GM23338 (cell line): Measurements from ENCODE around the gene C12orf42. TPM values are rescaled to one million over a fixed set of nuclear protein-coding genes. Genes with fewer than 3 reads are reported as not detected.

Source experiments
- CREB1 ChIP-seq: fragments of 250-450 bp; sonication (Bioruptor Pico); IDR thresholded peaks from 2 replicates; pipeline ENCODE4 v1.5.0; 2020; ENCODE audit warnings: low read depth, mild to moderate bottlenecking, moderate library complexity
- EZH2 ChIP-seq: fragments of 200-600 bp; sonication (generic); IDR thresholded peaks from one replicate; pipeline ENCODE4 v1.8.0; 2017; ENCODE audit warnings: antibody characterized with exemption, mild to moderate bottlenecking, low read depth; ENCODE audit not compliant: unreplicated experiment
- EZH2phosphoT487 ChIP-seq: fragments of 200-600 bp; sonication (generic); IDR thresholded peaks from one replicate; pipeline ENCODE4 v1.8.1; 2018; ENCODE audit warnings: antibody characterized with exemption; ENCODE audit not compliant: unreplicated experiment
- JUNB ChIP-seq: IDR thresholded peaks from one replicate; pipeline ENCODE4 v1.6.1; 2016; ENCODE audit warnings: antibody characterized with exemption; ENCODE audit not compliant: unreplicated experiment
- NANOG ChIP-seq: IDR thresholded peaks from 2 replicates; pipeline ENCODE4 v1.6.1; 2016; ENCODE audit warnings: antibody characterized with exemption, borderline replicate concordance
- POLR2AphosphoS5 ChIP-seq: IDR thresholded peaks from 2 replicates; pipeline ENCODE4 v1.6.1; 2016; ENCODE audit warnings: antibody characterized with exemption, low read depth
- STAT1 ChIP-seq: IDR thresholded peaks from one replicate; pipeline ENCODE4 v1.6.1; 2016; ENCODE audit warnings: antibody characterized with exemption; ENCODE audit not compliant: unreplicated experiment
- ZNF114 ChIP-seq: fragments of 250-450 bp; sonication (Bioruptor Pico); IDR thresholded peaks from 2 replicates; pipeline ENCODE4 v1.5.0; 2020; ENCODE audit warnings: mild to moderate bottlenecking, moderate library complexity
- polyA plus RNA-seq: library from polyadenylated mRNA; unstranded; fragments of >200 nt; fragmentation: Nextera tagmentation; extraction: Ambion mirVana; gene quantifications from 2 replicates; pipeline ENCODE4 v1.2.1, GENCODE V29; 2016
- total RNA-seq: library from RNA; depleted of rRNA; stranded (reverse); fragments of >200 nt; shearing (Covaris generic); gene quantifications from 2 replicates; pipeline ENCODE4 v1.2.3, GENCODE V29; 2014
- TF ChIP-seq, protein P1 (sequence below): fragments of 250-450 bp; sonication (Bioruptor Pico); IDR thresholded peaks from 2 replicates; pipeline ENCODE4 v1.5.0; 2020; ENCODE audit warnings: mild to moderate bottlenecking, moderate library complexity
- TF ChIP-seq, protein P2 (sequence below): IDR thresholded peaks from one replicate; pipeline ENCODE4 v1.6.1; 2018; ENCODE audit warnings: antibody characterized with exemption; ENCODE audit not compliant: unreplicated experiment
- TF ChIP-seq, protein P3 (sequence below): IDR thresholded peaks from 2 replicates; pipeline ENCODE4 v1.6.1; 2016; ENCODE audit warnings: antibody characterized with exemption

Gene C12orf42
- total and polyA plus RNA-seq, 2 experiments from 2014 or later, result 0.45 TPM; not detected in 1

DNA sequence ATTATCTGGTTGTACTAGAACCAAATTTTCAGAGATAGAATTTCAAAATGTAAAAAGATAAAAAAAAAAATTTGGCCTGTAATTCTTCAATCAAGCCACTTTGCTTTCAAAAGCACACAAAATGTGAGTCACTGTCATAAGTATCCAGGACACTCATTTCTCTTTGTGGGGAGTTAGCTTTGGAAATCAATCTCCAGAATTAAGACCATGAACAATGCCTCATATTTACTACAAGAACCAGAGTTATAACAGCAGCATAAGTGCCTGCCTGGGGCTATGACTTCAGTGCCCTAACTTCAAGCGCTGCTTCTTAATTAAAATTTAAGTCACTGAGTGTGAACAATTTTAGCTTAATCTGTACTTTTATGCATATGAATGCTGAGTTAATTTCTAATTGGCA is 162.1 kb downstream of the C12orf42 start (continued):
- TF ChIP-seq, protein P1, sequence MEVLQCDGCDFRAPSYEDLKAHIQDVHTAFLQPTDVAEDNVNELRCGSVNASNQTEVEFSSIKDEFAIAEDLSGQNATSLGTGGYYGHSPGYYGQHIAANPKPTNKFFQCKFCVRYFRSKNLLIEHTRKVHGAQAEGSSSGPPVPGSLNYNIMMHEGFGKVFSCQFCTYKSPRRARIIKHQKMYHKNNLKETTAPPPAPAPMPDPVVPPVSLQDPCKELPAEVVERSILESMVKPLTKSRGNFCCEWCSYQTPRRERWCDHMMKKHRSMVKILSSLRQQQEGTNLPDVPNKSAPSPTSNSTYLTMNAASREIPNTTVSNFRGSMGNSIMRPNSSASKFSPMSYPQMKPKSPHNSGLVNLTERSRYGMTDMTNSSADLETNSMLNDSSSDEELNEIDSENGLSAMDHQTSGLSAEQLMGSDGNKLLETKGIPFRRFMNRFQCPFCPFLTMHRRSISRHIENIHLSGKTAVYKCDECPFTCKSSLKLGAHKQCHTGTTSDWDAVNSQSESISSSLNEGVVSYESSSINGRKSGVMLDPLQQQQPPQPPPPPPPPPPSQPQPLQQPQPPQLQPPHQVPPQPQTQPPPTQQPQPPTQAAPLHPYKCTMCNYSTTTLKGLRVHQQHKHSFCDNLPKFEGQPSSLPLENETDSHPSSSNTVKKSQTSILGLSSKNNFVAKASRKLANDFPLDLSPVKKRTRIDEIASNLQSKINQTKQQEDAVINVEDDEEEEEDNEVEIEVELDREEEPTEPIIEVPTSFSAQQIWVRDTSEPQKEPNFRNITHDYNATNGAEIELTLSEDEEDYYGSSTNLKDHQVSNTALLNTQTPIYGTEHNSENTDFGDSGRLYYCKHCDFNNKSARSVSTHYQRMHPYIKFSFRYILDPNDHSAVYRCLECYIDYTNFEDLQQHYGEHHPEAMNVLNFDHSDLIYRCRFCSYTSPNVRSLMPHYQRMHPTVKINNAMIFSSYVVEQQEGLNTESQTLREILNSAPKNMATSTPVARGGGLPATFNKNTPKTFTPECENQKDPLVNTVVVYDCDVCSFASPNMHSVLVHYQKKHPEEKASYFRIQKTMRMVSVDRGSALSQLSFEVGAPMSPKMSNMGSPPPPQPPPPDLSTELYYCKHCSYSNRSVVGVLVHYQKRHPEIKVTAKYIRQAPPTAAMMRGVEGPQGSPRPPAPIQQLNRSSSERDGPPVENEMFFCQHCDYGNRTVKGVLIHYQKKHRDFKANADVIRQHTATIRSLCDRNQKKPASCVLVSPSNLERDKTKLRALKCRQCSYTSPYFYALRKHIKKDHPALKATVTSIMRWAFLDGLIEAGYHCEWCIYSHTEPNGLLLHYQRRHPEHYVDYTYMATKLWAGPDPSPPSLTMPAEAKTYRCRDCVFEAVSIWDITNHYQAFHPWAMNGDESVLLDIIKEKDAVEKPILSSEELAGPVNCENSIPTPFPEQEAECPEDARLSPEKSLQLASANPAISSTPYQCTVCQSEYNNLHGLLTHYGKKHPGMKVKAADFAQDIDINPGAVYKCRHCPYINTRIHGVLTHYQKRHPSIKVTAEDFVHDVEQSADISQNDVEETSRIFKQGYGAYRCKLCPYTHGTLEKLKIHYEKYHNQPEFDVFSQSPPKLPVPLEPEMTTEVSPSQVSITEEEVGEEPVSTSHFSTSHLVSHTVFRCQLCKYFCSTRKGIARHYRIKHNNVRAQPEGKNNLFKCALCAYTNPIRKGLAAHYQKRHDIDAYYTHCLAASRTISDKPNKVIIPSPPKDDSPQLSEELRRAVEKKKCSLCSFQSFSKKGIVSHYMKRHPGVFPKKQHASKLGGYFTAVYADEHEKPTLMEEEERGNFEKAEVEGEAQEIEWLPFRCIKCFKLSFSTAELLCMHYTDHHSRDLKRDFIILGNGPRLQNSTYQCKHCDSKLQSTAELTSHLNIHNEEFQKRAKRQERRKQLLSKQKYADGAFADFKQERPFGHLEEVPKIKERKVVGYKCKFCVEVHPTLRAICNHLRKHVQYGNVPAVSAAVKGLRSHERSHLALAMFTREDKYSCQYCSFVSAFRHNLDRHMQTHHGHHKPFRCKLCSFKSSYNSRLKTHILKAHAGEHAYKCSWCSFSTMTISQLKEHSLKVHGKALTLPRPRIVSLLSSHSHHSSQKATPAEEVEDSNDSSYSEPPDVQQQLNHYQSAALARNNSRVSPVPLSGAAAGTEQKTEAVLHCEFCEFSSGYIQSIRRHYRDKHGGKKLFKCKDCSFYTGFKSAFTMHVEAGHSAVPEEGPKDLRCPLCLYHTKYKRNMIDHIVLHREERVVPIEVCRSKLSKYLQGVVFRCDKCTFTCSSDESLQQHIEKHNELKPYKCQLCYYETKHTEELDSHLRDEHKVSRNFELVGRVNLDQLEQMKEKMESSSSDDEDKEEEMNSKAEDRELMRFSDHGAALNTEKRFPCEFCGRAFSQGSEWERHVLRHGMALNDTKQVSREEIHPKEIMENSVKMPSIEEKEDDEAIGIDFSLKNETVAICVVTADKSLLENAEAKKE (CRISPR knock-in tag), result no peak
- TF ChIP-seq NANOG, result no peak
- TF ChIP-seq POLR2AphosphoS5, result no peak
- TF ChIP-seq CREB1, result no peak
- TF ChIP-seq, protein P2, sequence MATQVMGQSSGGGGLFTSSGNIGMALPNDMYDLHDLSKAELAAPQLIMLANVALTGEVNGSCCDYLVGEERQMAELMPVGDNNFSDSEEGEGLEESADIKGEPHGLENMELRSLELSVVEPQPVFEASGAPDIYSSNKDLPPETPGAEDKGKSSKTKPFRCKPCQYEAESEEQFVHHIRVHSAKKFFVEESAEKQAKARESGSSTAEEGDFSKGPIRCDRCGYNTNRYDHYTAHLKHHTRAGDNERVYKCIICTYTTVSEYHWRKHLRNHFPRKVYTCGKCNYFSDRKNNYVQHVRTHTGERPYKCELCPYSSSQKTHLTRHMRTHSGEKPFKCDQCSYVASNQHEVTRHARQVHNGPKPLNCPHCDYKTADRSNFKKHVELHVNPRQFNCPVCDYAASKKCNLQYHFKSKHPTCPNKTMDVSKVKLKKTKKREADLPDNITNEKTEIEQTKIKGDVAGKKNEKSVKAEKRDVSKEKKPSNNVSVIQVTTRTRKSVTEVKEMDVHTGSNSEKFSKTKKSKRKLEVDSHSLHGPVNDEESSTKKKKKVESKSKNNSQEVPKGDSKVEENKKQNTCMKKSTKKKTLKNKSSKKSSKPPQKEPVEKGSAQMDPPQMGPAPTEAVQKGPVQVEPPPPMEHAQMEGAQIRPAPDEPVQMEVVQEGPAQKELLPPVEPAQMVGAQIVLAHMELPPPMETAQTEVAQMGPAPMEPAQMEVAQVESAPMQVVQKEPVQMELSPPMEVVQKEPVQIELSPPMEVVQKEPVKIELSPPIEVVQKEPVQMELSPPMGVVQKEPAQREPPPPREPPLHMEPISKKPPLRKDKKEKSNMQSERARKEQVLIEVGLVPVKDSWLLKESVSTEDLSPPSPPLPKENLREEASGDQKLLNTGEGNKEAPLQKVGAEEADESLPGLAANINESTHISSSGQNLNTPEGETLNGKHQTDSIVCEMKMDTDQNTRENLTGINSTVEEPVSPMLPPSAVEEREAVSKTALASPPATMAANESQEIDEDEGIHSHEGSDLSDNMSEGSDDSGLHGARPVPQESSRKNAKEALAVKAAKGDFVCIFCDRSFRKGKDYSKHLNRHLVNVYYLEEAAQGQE, result no peak
- no peak for TF ChIP-seq STAT1
- TF ChIP-seq, protein P3, sequence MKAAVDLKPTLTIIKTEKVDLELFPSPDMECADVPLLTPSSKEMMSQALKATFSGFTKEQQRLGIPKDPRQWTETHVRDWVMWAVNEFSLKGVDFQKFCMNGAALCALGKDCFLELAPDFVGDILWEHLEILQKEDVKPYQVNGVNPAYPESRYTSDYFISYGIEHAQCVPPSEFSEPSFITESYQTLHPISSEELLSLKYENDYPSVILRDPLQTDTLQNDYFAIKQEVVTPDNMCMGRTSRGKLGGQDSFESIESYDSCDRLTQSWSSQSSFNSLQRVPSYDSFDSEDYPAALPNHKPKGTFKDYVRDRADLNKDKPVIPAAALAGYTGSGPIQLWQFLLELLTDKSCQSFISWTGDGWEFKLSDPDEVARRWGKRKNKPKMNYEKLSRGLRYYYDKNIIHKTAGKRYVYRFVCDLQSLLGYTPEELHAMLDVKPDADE, result no peak
- no peak for TF ChIP-seq EZH2phosphoT487
- TF ChIP-seq ZNF114 (CRISPR knock-in tag), result no peak
- no peak for TF ChIP-seq EZH2
- TF ChIP-seq JUNB, result no peak
